ENCODE data around the gene ATXN10.

The ATXN10 gene

GRCh38 chr22:45774001-45774670 is 102.5 kb downstream of the ATXN10 start:
- no peak for TF ChIP-seq CTCF (IDR thresholded peaks at IDR 0.05; ENCODE audit: insufficient read depth, low read length)
- no peak for TF ChIP-seq POLR2AphosphoS5 (IDR thresholded peaks at IDR 0.05; ENCODE audit: low read depth)
- TF ChIP-seq REST (IDR thresholded peaks at IDR 0.05; ENCODE audit: insufficient replicate concordance, low read depth) = no peak
- TF ChIP-seq SPI1 (IDR thresholded peaks at IDR 0.05; ENCODE audit: borderline replicate concordance, low read depth) = no peak
- TF ChIP-seq GABPA (IDR thresholded peaks at IDR 0.05; ENCODE audit: low read depth) = no peak
- Histone ChIP-seq H3K27ac (replicated peaks) (no peak overlapping the region), H3K4me3 (replicated peaks; ENCODE audit: insufficient read depth, low read length) (no peak overlapping the region), H3K27me3 (ENCODE audit: insufficient read depth, poor library complexity, severe bottlenecking) (no peaks in the 10 kb centered on the region)
- peak in 1 of 2 experiments; percentile 14 for DNase-seq (ENCODE audit: low read depth in 1 of 2, low spot score in 1 of 2)

- Histone ChIP-seq H3K27ac (replicated peaks) (no peak overlapping the region), H3K4me3 (replicated peaks; ENCODE audit: insufficient read depth, low read length) (no peak overlapping the region), H3K27me3 (ENCODE audit: insufficient read depth, poor library complexity, severe bottlenecking) (no peaks in the 10 kb centered on the region)
- DNase-seq (ENCODE audit: low read depth in 1 of 2, low spot score in 1 of 2) = no peak
- TF ChIP-seq REST (IDR thresholded peaks at IDR 0.05; ENCODE audit: insufficient replicate concordance, low read depth) (no peak), CTCF (IDR thresholded peaks at IDR 0.05; ENCODE audit: insufficient read depth, low read length) (no peak), SPI1 (IDR thresholded peaks at IDR 0.05; ENCODE audit: borderline replicate concordance, low read depth) (no peak), GABPA (IDR thresholded peaks at IDR 0.05; ENCODE audit: low read depth) (no peak), POLR2AphosphoS5 (IDR thresholded peaks at IDR 0.05; ENCODE audit: low read depth) (no peak)
Measured at GRCh38 chr22:45775062-45775461, 103.4 kb downstream of the ATXN10 start.

- Histone ChIP-seq H3K27ac (replicated peaks) (no peak overlapping the region), H3K4me3 (replicated peaks; ENCODE audit: insufficient read depth, low read length) (no peak overlapping the region), H3K27me3 (ENCODE audit: insufficient read depth, poor library complexity, severe bottlenecking) (no peaks in the 10 kb centered on the region)
- TF ChIP-seq POLR2AphosphoS5 (IDR thresholded peaks at IDR 0.05; ENCODE audit: low read depth) (no peak), REST (IDR thresholded peaks at IDR 0.05; ENCODE audit: insufficient replicate concordance, low read depth) (no peak), GABPA (IDR thresholded peaks at IDR 0.05; ENCODE audit: low read depth) (no peak), SPI1 (IDR thresholded peaks at IDR 0.05; ENCODE audit: borderline replicate concordance, low read depth) (no peak), CTCF (IDR thresholded peaks at IDR 0.05; ENCODE audit: insufficient read depth, low read length) (no peak)
- DNase-seq (ENCODE audit: low read depth in 1 of 2, low spot score in 1 of 2) = no peak
Measured at GRCh38 chr22:45775569-45776312, 104.1 kb downstream of the ATXN10 start.

All from HL-60 (cell line).